HG03095 (cell line): ENCODE measurements around the gene ANKRD13C.

Experiments used
- ATAC-seq: cut with Tn5 transposase; IDR thresholded peaks from one replicate; pipeline ENCODE4 v1.9.1; 2021; ENCODE audit warnings: moderate library complexity; ENCODE audit not compliant: unreplicated experiment

ANKRD13C gene

GRCh38 chr1:70222716-70223235, 131.7 kb downstream of the ANKRD13C start:
- no peak for ATAC-seq

DNA sequence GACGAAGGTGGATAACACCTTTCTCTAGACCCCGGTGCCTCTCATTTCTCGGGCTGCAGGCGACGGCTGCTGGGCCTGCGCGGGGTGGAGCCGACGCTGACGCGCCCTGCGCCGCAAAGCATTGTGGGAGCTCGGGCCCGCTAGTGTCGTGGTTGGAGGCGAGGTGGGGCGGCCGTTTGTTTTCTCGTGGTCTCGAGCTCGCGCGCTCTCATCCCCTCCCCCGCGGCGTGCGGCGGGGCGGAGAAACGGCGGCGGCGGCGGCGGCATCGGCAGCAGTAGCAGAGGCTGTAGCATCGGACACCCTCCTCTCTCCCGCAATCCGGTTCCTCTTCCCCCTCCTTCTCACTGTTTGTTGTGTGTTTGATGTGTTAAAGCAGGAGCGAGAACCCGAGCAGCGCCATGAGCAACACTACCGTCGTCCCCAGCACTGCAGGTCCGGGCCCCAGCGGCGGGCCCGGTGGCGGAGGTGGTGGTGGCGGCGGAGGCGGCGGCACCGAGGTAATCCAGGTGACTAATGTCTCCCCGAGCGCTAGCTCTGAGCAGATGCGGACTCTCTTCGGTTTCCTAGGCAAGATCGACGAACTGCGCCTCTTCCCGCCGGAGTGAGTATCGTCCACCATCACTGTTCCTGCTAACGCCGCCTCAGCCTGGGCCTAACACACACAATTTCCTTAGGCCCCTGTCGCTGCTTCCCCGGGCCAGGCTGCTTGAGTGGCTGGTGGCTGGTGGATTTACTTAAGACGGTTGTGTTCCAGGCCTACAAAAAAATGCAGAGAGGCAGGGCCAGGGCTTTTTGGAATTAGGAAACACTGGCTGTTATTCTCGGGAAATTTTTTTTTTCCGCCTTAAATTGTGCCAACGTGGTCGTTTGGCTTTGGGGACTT, 133.0 kb downstream of the ANKRD13C start, which contains the start of gene SRSF11:
Gene SRSF11, plus strand, starts transcription at position 143 of the 884 bp plus-strand sequence. Its CDS starts 257 bp downstream, at position 400.
- peak; percentile 96 for ATAC-seq

DNA sequence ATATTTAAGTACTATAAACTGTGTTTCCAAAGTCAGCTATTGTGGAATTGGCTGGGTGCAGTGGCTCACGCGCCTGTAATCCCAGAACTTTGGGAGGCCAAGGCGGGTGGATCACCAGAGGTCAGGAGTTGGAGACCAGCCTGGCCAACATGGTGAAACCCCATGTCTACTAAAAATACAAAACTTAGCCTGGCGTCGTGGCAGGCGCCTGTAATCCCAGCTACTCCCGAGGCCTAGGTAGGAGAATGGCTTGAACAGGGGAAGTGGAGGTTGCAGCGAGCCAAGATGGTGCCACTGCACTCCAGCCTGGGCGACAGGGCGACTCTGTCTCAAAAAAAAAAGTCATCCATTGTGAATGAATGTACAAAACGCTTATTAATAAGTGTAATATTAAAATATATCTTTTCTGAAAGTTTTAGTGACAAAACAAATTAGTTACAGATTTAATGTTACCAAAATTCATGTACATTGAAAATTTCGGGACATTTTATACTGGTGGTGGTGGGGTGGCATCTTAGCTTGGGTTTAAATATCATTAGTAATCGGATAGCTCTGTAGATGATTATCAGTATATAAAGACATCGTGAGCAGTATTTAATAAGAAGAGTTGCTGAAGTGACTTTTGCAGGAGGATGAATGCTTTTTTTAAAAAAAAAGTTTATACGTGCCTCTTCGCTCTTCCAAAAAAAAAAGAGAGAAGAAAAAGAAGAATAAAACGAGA, 133.8 kb downstream of the ANKRD13C start:
- ATAC-seq, result no peak

DNA sequence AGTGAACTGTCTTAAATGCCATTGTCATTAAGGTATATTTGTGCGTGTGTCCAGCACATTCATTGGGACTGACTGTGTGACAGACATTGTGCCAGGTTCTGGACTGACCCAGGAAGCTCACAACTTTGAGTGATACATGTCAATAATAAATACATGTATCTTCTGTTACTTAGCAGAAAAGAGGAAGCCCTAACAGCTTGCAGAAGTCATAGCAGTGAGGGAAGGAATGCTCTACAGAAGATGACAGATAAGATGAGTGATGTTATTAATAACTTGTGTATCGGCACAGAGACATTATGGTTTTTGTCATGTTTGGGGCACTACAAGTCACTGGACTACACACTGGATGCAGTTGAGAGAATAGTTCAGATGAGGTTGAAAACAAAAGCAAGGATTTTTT, 134.5 kb downstream of the ANKRD13C start:
- no peak for ATAC-seq

DNA sequence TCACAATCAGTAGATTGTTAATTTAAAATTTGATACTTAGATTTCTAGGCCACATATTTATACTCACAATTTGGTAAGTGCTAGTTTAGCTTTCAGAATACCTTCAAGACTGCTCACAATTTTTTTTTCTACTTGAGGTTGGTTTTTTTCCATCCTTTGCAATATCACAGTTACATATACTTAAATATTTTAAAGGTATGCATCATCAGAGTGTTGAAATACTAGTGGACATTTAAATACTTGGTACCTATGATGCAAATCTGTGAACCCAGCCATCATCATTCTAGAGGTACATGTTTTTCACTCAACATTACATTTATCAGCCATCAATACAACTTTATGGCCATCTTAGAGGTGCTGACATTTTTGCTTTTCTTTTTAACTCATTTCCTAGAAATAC, 143.0 kb downstream of the ANKRD13C start:
- no peak for ATAC-seq

DNA sequence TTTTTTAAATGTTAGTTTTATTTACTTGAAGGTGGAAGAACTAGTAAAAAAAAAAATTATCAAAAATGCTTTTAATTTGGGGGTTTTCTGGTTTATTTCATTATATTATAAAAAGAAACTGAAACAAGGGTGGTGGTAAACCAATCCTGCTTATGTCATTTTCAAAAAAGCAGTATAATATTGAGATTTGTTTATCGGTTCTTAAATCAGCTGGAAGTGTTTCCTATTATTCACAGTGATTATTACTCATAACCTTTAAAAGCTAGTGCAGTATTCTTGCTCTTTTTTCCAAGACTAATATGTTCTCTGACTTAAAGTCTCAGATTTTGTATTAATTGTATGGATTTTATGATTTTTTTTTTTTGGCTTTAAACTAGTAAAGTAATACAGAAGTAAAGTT, 143.7 kb downstream of the ANKRD13C start:
- ATAC-seq, result no peak
